GM18499 (cell line): ENCODE measurements around the gene PPP6C.
"Not testable (repeated sequence)": the region's sequence is repeated elsewhere in the genome, so short reads cannot be mapped to it uniquely, and the experiment has no call there.

ENCODE experiments used
- ATAC-seq: cut with Tn5 transposase; IDR thresholded peaks from one replicate; pipeline ENCODE4 v1.9.1; 2021; ENCODE audit warnings: moderate number of reproducible peaks; ENCODE audit not compliant: insufficient read depth, unreplicated experiment

Gene PPP6C

DNA sequence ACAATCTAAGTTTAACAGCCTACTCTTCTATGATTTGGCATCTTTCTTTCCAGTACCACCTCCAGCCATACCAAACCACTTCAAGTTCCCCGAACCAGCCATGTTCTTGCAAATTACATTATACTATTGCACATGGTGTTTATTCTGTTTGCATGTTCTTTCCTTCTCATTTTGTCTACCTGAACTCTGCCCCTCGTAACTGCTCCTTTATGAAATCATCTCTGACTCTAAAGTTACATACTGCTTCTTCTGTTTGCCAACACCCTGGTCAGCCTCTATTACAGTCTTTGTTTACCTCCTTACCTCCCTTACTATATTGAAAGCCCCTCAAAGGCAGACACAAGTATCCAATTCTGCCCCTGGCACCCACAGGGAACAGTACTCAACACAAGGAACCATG is 6.0 kb downstream of the PPP6C start:
- ATAC-seq = no peak

DNA sequence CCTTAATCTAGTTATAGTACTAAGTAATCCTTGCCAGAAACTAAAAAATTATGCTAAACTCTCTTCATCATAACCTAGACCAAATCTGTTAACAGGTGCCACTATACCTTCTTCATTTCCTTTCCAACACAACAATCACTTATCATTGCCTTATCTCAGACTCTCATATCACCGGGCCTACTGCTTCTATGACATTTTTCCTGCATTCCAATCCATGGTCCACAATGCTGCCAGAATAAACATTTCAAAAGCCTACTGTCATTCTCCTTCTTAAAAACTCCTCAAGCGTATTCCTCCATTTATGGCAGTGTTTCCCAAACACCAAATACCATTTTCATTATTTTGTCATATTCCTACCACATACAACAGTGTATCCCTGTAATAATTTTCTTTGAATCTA is 6.5 kb downstream of the PPP6C start:
- ATAC-seq = no peak

DNA sequence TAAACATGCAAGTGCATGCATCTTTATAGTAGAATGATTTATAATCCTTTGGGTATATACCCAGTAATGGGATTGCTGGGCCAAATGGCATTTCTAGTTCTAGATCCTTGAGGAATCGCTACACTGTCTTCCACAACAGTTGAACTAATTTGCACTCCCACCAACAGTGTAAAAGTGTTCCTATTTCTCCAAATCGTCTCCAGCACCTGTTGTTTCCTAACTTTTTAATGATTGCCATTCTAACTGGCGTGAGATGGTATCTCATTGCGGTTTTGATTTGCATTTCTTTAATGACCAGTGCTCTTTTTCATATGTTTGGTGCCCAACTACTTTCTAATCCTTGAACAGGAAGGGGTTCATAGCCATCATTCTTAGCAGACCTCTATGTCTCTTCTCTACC is 7.8 kb downstream of the PPP6C start:
- not testable (repeated sequence) for ATAC-seq

DNA sequence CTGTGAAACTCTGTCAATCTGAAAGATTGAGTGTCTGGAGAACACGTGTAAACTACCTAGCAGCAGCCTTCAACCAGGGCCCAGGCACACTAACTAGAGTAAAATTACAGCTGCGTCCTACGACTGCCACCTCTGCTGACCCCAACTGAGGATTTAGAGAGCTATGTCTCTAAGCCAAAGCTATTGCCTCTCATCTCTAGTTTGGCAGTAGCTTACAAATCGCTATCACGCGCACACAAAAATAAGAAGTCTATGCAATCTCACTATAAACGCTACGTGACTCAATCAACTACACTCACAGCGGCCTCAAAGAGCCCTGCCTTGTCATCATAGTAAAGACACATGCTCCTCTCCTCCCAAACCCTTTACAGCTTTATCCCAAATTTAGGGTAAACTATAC is 8.7 kb downstream of the PPP6C start:
- ATAC-seq = no peak

DNA sequence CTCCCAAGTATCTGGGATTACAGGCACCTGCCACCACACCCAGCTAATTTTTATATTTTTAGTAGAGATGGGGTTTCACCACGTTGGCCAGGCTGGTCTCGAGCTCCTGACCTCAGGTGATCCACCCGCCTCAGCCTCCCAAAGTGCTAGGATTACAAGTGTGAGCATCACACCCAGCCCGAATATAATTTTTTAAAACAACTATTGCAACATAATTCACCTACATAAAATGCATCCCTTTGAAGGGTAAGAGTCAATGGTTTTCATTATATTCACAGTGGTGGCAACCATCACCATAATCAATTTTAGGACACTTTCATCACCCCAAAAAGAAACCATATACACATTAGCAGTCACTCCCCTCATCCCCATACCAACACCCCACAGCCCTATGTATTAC is 9.8 kb downstream of the PPP6C start:
- ATAC-seq = not testable (repeated sequence)

DNA sequence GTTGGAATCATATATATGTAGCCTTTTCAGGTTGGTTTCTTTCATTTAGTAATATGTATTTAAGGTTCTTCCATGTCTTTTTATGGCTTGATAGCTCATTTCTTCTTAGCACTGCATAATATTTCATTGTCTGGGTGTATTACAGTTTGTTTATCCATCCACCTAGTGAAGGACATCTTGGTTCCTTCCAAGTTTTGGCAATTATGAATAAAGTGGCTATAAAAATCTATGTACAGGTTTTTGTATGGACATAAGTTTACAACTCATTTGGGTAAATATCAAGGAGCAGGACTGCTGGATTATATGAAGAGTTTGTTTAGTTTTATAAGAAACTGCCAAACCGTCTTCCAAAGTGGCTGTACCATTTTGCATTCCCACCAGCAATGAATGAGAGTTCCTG is 11.7 kb downstream of the PPP6C start:
- ATAC-seq = no peak

DNA sequence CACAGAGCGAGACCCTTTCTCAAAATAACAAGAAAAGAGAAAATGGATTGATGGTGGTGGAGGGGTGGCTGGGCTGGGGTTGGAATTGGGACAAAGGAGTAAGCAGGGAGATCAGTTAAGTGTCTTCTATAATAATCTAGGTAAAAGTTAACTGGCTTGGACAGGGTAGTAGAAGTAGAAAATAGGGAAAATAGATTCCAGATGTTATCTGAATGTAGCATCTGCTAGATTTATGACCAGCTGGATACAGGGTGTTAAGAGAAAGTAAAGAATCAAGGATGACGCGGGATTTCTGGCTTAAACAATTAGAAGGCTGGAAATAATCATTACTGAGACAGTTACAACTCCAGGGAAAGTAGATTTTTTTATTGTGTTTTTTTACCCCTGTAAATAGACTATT is 13.0 kb downstream of the PPP6C start:
- ATAC-seq = no peak

DNA sequence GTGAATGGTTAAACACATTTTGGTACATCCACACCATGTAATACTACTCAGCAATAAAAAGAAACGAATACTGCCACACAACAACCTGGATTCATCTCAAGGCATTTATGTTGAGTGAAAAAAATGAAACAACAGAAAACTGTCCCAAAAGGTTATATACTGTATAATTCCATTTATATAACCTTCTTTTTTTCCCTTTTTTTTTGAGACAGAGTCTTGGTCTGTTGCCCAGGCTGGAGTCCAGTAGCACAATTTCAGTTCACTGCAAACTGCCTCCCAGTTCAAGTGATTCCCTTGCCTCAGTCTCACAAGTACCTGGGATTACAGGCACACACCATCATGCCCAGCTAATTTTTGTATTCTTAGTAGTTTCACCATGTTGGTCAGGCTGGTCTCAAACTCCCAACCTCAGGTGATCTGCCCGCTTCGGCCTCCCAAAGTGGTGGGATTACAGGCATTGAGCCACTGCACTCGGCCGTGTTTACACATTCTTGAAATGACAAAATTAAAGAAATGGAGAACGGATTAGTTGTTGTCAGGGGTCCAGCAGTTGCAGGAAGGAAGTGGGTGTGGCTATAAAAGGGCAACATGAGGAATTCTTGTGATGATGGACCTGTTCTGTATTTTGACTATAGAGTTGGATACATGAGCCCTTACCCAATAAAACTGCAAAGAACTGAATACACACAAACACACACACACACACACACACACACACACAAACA is 17.4 kb downstream of the PPP6C start:
- no peak for ATAC-seq

DNA sequence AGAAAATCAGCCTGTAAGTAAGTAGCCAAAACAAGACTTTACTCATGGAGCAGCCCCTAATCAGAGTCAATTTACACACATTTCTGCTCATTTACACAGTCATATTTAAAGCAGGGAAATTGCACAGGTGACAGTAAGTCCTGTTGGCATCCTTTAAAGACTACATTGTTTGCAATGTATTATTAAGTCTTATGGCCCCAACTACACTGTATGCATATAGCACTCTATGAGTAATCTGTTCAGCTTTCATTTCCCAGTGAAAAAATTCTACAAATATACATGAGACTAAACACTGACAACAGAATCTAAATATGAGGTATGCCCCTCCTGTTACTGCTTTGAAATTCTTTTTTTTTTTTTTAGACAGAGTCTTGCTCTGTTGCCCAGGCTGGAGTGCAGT is 19.7 kb downstream of the PPP6C start:
- ATAC-seq = no peak

DNA sequence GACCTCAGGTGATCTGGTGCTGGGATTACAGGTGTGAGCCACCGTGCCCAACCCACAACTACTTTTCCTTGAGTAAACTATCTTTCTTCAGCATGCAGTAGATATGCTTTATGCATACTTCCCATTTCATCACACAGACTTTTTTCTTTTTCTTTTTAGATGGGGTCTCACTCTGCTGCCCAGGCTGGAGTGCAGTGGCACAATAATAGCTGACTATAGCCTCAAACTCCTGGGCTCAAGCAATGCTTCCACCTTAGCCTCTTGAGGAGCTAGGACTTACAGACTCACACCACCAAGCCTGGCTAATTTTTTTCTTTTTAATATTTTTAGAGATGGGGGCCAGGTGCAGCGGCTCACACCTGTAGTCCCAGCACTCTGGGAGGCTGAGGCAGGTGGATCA is 22.8 kb downstream of the PPP6C start:
- no peak for ATAC-seq

DNA sequence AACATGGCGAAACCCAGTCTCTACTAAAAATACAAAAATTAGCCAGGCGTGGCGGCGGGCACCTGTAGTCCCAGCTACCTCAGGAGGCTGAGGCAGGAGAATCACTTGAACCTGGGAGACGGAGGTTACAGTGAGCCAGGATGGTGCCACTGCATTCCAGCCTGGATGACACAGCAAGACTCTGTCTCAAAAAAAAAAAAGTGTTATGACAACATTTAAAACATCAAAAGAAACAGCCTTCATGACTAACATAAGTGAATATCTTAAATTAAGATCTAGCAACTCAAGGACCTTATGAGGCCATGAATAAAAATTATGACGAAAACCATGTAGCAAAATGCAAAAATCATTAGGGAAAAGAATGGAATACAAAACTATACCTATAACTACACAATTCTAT is 26.7 kb downstream of the PPP6C start:
- not testable (repeated sequence) for ATAC-seq

DNA sequence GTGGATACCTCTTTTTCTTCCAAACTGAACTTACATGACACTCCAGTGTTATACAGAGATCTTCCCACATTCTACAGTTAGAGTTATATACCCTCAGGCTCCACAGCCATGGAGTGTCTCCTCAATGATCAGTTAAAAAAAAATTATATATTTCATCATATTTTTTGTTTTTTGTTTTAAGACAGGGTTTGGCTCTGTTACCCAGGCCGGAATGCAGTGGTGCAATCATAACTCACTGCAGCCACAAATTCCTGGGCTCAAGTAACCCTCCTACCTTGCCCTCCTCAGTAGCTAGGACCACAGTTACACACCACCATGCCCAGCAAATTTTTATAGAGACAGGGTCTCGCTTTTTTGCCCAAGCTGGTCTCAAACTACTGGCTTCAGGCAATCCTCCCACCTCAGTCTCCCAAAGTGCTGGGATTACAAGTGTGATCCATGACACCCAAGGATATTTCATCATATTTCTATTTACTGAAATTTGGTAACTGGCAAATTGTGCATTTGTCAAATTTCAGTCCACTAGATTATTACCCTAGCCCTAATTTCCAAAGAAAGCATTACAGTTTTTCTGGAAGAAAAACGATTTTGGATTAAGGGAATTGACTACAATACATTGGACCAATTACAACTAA is 28.2 kb downstream of the PPP6C start:
- ATAC-seq = no peak

DNA sequence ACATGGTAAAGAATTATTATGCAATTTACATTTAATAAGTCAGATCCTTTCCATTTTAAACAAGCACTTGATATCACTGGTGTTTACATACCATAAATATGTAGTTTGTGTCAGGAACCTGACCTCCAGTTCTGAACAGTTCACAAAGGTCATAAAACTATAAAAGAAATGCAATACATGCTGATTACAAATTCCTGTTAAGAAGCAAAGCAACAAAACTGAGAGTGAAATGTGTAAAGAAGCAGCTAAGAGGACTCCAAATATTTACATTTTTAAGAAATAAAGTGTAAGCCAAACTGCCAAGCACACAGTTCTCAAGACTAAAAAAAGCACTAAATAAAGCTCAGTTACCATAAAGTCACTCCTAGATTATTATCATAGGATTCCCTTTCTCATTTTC is 28.9 kb downstream of the PPP6C start:
- ATAC-seq = no peak

DNA sequence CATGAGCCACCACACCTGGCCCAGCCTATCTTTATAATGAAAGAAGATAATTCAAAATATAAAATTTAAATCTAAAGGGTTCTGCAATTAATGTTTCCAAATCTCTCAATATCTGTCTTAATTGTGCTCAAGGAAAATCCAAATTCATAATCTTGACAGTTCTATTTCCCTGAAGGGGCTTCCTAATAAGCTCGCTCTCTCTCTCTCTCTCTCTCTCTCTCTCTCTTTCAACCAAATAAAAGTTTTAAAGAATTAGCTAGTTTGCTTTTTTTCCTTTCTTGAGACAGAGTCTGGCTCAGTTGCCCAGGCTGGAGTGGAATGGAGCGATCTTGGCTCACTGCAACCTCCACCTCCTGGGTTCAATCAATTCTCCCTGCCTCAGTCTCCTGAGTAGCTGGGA is 33.1 kb downstream of the PPP6C start:
- ATAC-seq = no peak

DNA sequence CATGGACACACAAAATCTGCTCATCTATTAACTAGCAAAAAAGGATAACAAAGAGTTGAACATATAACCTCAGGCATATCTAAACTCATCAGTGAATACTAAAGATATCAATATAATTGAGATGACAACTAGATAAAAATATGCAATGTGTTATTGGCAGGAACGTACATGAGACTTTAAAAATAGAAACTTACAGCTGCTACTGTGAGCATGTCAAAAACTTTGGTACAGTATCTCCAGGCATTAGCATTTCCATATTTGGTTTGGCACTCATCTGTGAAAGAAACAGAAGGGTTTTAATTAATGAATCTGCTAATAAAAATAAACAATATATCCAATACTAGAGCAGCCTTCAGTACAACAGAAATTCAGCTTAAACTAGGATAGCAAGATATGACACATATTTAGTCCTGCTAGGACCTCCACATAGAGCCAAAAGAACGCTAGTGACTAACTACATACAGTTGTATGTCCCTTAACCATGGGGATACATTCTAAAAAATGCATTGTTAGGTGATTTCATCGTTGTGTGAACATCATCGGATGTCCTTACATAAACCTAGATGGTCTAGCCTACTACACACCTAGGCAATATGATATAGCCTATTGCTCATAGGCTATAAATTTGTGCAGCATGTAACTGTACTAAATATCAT is 35.8 kb downstream of the PPP6C start:
- ATAC-seq = no peak

DNA sequence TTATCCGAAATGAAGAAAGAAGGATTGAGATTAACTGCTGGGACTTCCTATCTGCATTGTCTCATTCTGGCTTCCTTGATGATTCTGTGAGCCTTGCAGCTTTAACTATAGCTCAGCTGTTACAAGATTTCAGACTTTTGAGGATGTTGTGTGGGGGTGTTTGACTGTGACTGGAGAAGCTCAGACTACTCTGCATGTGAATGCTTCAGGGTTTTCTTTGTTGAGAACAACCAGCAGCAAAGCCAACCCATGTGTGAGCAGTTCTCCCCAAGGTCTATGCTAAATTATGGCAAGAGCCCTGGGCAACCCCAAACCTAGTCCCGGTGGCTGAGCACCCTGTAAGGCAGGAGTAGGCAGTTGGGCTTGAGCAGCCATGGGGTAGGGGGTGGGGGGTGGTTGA is 37.9 kb downstream of the PPP6C start:
- ATAC-seq = no peak

DNA sequence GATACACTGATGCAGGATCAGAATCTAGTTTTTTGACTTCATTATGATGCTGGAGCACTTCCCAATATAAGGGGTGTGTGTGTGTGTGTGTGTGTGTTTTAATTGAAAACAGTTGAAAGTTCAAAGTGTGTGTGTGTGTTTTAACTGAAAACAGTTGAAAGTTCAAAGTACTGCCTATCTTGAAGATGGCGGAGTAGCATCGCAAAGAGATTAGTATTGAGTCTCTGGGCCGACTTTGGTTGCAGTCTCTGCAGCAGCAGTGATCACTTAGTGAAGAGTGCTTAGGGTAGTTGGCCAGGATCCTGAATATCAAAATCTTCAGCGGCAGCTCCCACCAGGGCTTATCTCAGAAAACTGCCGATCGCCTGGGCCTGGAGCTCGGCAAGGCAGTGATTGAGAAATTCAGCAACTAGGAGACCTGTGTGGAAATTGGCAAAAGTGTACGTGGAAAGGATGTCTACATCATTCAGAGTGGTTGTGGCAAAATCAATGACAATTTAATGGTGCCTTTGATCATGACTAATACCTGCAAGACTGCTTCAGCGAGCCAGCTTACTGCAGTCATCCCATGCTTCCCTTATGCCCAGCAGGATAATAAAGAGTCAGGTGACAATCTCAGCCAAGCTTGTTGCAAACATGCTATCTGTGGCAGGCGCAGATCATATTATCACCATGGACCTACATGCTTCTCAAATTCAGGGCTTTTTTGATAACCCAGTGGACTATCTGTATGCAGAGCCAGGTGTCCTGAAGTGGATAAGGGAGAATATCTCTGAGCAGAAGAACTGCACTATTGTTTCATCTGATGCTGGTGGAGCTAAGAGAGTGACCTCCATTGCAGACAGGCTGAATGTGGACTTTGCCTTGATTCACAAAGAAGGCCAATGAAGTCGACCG is 39.0 kb downstream of the PPP6C start:
- no peak for ATAC-seq

DNA sequence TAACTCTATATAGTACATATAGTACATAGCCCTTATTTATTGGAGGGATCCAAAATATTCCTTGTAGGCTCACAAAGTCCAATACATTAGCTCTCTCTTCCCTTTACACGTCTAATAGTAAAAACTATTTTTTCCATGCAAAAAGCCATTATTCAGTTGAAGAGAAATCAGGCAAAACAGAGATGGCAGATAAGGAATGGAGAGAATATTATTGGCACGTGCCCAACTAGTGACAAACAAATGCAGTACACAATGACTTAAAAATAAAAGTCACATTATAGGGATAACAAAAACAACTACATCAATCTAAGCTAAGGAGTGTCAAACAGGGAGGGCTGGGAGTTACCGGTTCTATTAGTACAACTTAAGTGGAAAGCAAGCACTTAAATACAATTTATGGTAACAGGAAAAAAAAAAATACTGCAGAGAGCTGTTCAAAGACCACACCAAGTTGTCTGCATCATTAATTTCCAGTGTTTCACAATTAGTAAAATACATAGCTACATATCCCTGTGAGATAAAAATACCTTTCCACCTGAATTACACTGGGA is 42.1 kb downstream of the PPP6C start:
- ATAC-seq = no peak

DNA sequence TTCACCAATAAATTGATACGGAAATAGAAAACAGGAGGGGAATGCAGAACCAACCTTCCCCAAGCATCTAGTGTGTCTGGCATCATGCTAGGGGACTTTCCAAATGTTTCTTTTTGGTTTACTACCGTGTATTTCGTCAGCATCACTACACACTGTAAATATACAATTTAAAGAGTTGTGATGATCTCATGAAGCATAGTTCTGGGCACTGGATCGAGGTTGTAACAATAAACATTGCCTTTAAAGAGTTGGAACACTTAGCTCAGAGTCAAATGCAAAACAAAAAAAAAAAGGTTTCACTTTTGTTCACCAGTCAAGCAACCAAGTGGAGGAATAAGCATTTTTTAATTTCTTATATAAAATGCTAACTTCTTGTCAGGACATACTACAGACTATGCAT is 43.4 kb downstream of the PPP6C start:
- ATAC-seq = no peak

DNA sequence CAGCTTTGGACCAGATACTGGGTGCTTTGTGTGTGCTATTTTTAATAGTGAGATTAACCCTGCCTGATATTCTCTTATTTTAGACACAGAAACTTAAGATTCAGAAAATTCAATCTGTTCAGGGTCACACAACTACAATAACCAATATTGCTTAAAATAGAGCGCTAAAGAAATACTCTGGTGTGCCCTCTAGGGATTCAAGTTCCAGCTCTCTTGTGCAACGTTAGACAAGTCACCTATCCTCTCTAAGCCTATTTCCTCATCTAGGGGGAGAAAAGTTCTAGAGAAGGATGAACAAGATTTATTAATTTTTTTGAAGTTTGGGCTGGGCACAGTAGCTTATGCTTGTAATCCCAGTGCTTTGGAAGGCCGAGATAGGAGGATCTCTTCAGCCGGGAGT is 44.2 kb downstream of the PPP6C start:
- no peak for ATAC-seq
